ENCODE data around the gene ARMC3. TPM values are rescaled to one million over a fixed set of nuclear protein-coding genes. Genes with fewer than 3 reads are reported as not detected.
A peak's percentile ranks its signal among the peaks of the same experiment; 100 is the strongest.
"Not testable (repeated sequence)": the region's sequence is repeated elsewhere in the genome, so short reads cannot be mapped to it uniquely, and the experiment has no call there.

The ARMC3 gene
- polyA plus RNA-seq, 2 of the 4 experiments (the other 2 are of a cell fraction): 0.09 to 0.59 TPM

DNA sequence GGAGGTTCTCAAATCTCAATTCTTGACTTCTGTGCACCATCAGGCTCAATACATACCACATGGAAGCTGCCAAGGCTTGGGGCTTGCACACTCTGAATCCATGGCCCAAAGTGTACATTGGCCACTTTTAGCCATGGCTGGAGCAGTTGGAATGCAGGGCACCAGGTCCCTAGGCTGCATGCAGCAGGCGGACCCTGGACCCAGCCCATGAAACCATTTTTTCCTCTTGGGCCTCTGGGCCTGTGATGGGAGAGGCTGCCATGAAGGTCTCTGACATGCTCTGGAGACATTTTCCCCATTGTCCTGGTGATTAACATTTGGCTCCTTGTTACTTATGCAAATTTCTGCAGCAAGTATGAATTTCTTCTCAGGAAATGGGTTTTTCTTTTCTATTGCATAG lies 19.0 kb upstream of the ARMC3 start:
- Histone ChIP-seq H3K27ac (no peak overlapping the region), H3K4me3 (no peak overlapping the region), H3K4me1 (no peaks in the 10 kb centered on the region), H3K4me2 (no peak overlapping the region), H3K9me3 (peaks cover 15% of the 10 kb centered on the region)
- WGBS (ENCODE audit: missing lambda C conversion rate): 18% methylated on average over 1 of the region's 1 CpG
- no peak for DNase-seq (ENCODE audit: low read depth in 1 of 2, low spot score in 1 of 2)
- ChIA-PET CTCF (no interaction called here), POLR2A (no interaction called here)
- no peak for ATAC-seq
- no peak for FAIRE-seq
- no peak for TF ChIP-seq TFCP2L1 (CRISPR knock-in tag; IDR thresholded peaks at IDR 0.05)
- peak; percentile 84 for TF ChIP-seq ZFP36 (IDR thresholded peaks at IDR 0.05; ENCODE audit: borderline replicate concordance, partially characterized antibody)

DNA sequence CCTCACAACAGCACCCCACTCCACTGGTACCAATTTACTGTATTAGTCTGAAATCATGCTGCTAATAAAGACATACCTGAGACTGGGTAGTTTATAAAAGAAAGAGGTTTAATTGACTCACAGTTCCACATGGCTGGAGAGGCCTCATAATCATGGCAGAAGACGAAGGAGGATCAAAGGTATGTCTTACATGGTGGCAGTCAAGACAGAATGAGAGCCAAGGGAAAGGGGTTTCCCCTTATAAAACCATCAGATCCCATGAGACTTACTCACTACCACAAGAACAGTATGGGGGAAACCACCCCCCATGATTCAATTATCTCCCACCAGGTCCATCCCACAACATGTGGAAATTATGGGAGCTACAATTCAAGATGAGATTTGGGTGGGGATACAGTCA lies 18.2 kb upstream of the ARMC3 start:
- H3K27ac ChIP-seq; CTCF ChIA-PET; H3K4me3 ChIP-seq; H3K4me2 ChIP-seq; POLR2A ChIA-PET; H3K4me1 ChIP-seq; DNase-seq (ENCODE audit: low read depth in 1 of 2, low spot score in 1 of 2); ATAC-seq; FAIRE-seq: not testable (repeated sequence)
- H3K9me3 ChIP-seq: peaks cover 15% of the 10 kb centered on the region
- WGBS (ENCODE audit: missing lambda C conversion rate): 9% methylated on average over 1 of the region's 1 CpG

DNA sequence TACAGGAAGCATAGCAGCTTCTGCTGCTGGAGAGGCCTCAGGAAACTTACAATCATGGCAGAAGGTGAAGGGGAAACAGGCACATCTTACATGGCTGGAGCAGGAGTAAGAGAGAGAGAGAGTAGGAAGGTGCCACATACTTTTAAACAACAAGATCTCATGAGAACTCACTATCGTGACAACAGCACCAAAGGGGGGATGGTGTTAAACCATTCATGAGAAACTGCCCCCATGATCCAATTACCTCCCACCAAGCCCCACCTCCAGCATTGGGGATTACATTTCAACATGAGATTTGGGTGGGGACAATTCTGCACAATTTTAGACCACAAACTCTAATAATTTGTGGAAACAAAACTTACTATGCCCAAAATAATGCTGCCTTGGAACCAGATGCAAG lies 16.8 kb upstream of the ARMC3 start:
- H3K4me1 ChIP-seq: no peaks in the 10 kb centered on the region
- POLR2A ChIA-PET: no interaction called here
- 23% methylated on average over 1 of the region's 1 CpG for WGBS (ENCODE audit: missing lambda C conversion rate)
- CTCF ChIA-PET: interaction anchor here (1.2 kb wide), 2 partner anchors 11 to 14 kb away, joined by 3 read pairs; no protein-coding TSS in a partner anchor
- H3K4me2 ChIP-seq: no peak overlapping the region
- no peak overlapping the region for H3K27ac ChIP-seq
- TF ChIP-seq CEBPB (IDR thresholded peaks at IDR 0.05): no peak
- TF ChIP-seq USF2 (IDR thresholded peaks at IDR 0.05): no peak
- TF ChIP-seq ATOH8 (CRISPR knock-in tag; IDR thresholded peaks at IDR 0.05; ENCODE audit: low read depth): no peak
- no peak for TF ChIP-seq CBX2 (IDR thresholded peaks at IDR 0.05; ENCODE audit: borderline replicate concordance, low read depth)
- no peak for TF ChIP-seq ZSCAN20 (CRISPR knock-in tag; IDR thresholded peaks at IDR 0.05)
- no peak for TF ChIP-seq ZFP36 (IDR thresholded peaks at IDR 0.05; ENCODE audit: borderline replicate concordance, partially characterized antibody)
- no peak for TF ChIP-seq FOSL2 (IDR thresholded peaks at IDR 0.05)
- TF ChIP-seq FOSL2 (CRISPR knock-in tag; IDR thresholded peaks at IDR 0.05): no peak
- no peak for TF ChIP-seq BHLHE40 (IDR thresholded peaks at IDR 0.05; ENCODE audit: low read depth, low read length)
- TF ChIP-seq, protein P1, sequence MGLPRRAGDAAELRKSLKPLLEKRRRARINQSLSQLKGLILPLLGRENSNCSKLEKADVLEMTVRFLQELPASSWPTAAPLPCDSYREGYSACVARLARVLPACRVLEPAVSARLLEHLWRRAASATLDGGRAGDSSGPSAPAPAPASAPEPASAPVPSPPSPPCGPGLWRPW (IDR thresholded peaks at IDR 0.05): no peak
- no peak for TF ChIP-seq POLR2AphosphoS2 (conservative IDR thresholded peaks at IDR 0.05; ENCODE audit: low read length)
- TF ChIP-seq KDM1A (IDR thresholded peaks at IDR 0.05; ENCODE audit: low read depth): no peak
- no peak for TF ChIP-seq SMC3 (IDR thresholded peaks at IDR 0.05)
- no peak for TF ChIP-seq FOXS1 (CRISPR knock-in tag; IDR thresholded peaks at IDR 0.05)
- no peak for TF ChIP-seq RCOR1 (IDR thresholded peaks at IDR 0.05; ENCODE audit: low read depth, low read length)
- TF ChIP-seq HOXB5 (CRISPR knock-in tag; IDR thresholded peaks at IDR 0.05): no peak
- no peak for TF ChIP-seq JUN (IDR thresholded peaks at IDR 0.05)
- no peak for TF ChIP-seq HDAC2 (IDR thresholded peaks at IDR 0.05)
- ATAC-seq (no peak), FAIRE-seq (no peak), DNase-seq (ENCODE audit: low read depth in 1 of 2, low spot score in 1 of 2) (no peak)
- H3K4me3 ChIP-seq: no peak overlapping the region
- peaks cover 11% of the 10 kb centered on the region; the same call in 2 of the 3 replicates for H3K9me3 ChIP-seq
